HEK293 (cell line): ENCODE results near the gene LTO1.

Experiments
- CTCF ChIP-seq: fragments of 450-650 bp; formaldehyde crosslinking; IDR thresholded peaks from 2 replicates; pipeline ENCODE4 v1.5.1; 2016; ENCODE audit warnings: missing biosample characterization, missing genetic modification characterization
- ZNF394 ChIP-seq: fragments of 450-650 bp; formaldehyde crosslinking; IDR thresholded peaks from 2 replicates; pipeline ENCODE4 v1.5.1; 2016; ENCODE audit warnings: missing biosample characterization, missing genetic modification characterization, mild to moderate bottlenecking, moderate library complexity, borderline replicate concordance
- ZNF792 ChIP-seq: fragments of 450-650 bp; formaldehyde crosslinking; IDR thresholded peaks from 2 replicates; pipeline ENCODE4 v1.5.1; 2016; ENCODE audit warnings: missing biosample characterization, missing genetic modification characterization
- TF ChIP-seq, protein P1 (sequence below): fragments of 450-650 bp; formaldehyde crosslinking; IDR thresholded peaks from 2 replicates; pipeline ENCODE4 v1.5.1; 2016; ENCODE audit warnings: missing biosample characterization, missing genetic modification characterization

- TF ChIP-seq ZNF394: no peak
- TF ChIP-seq CTCF: no peak
- TF ChIP-seq, protein P1, sequence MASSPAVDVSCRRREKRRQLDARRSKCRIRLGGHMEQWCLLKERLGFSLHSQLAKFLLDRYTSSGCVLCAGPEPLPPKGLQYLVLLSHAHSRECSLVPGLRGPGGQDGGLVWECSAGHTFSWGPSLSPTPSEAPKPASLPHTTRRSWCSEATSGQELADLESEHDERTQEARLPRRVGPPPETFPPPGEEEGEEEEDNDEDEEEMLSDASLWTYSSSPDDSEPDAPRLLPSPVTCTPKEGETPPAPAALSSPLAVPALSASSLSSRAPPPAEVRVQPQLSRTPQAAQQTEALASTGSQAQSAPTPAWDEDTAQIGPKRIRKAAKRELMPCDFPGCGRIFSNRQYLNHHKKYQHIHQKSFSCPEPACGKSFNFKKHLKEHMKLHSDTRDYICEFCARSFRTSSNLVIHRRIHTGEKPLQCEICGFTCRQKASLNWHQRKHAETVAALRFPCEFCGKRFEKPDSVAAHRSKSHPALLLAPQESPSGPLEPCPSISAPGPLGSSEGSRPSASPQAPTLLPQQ (tag by site-specific recombination): no peak
- TF ChIP-seq ZNF792 (tag by site-specific recombination): no peak
Observed at GRCh38 chr11:69639831-69640230, 35.3 kb downstream of the LTO1 start.
